A549 (cell line): Measurements from ENCODE around the gene KLHDC8A. TPM values are rescaled to one million over a fixed set of nuclear protein-coding genes. Genes with fewer than 3 reads are reported as not detected.

Experiments
- ATAC-seq, 2 experiments: fragments of 200-7000 bp in 1 of 2; fragments of >200 bp in 1 of 2; cut with Nextera tagmentation in 1 of 2; cut with Tn5 transposase in 1 of 2; 3 replicates each; pipeline versions ENCODE4 v1.8.0 to v1.9.1; 2018 to 2020; ENCODE audit warnings: mild to moderate bottlenecking in 1 of 2, moderate library complexity in 1 of 2
- CTCF ChIA-PET: fragments of 300-600 bp; sonication (Branson Sonifier 250); formaldehyde crosslinking; extraction: SDS; loops from one replicate; lab custom pipeline; 2021; ENCODE audit warnings: antibody characterized with exemption, inconsistent platforms; lab: Yijun Ruan, JAX
- POLR2A ChIA-PET: fragments of 350-600 bp; formaldehyde crosslinking; extraction: SDS; loops from one replicate; lab custom pipeline; 2021; ENCODE audit warnings: antibody characterized with exemption, inconsistent platforms; lab: Yijun Ruan, JAX
- DNase-seq, 2 experiments: peaks; one replicate each; pipeline versions ENCODE4 v3.0.0 to v3.0.0-alpha.2; 2011 to 2016; ENCODE audit warnings: low read depth in 1 of 2, low spot score in 1 of 2
- FAIRE-seq: peaks from 2 replicates; lab custom pipeline; 2011; peaks lifted over from hg19 to GRCh38; lab: Jason Lieb, UNC
- H3K27ac ChIP-seq, 2 experiments: fragments of >200 bp; sonication (Bioruptor Twin); formaldehyde crosslinking; 3 replicates each; pipeline ENCODE4 v1.5.1; 2016 to 2017
- H3K4me1 ChIP-seq: fragments of >200 bp; sonication (Bioruptor Twin); formaldehyde crosslinking; 3 replicates; pipeline ENCODE4 v1.6.1; 2016
- H3K4me2 ChIP-seq: fragments of >200 bp; sonication (Bioruptor Twin); formaldehyde crosslinking; 3 replicates; pipeline ENCODE4 v1.6.1; 2016
- H3K4me3 ChIP-seq: fragments of >200 bp; sonication (Bioruptor Twin); formaldehyde crosslinking; 3 replicates; pipeline ENCODE4 v1.5.1; 2016
- H3K9me3 ChIP-seq: fragments of >200 bp; sonication (Bioruptor Twin); formaldehyde crosslinking; 3 replicates; pipeline ENCODE4 v1.6.1; 2016
- ATOH8 ChIP-seq: fragments of 250-450 bp; sonication (Bioruptor Pico); IDR thresholded peaks from 2 replicates; pipeline ENCODE4 v1.5.0; 2020; ENCODE audit warnings: low read depth, mild to moderate bottlenecking, moderate library complexity
- CHD2 ChIP-seq: fragments of 150-350 bp; IDR thresholded peaks from 2 replicates; pipeline ENCODE4 v1.6.1; 2014; ENCODE audit warnings: low read length; ENCODE audit not compliant: partially characterized antibody
- CHD4 ChIP-seq: fragments of 200-600 bp; sonication (generic); IDR thresholded peaks from 2 replicates; pipeline ENCODE4 v1.6.1; 2016; ENCODE audit warnings: antibody characterized with exemption, mild to moderate bottlenecking, borderline replicate concordance
- E2F6 ChIP-seq: IDR thresholded peaks from 2 replicates; pipeline ENCODE4 v1.6.1; 2012; ENCODE audit warnings: low read depth, borderline replicate concordance
- EHF ChIP-seq: fragments of 250-450 bp; sonication (Bioruptor Pico); IDR thresholded peaks from 2 replicates; pipeline ENCODE4 v1.5.0; 2020; ENCODE audit warnings: mild to moderate bottlenecking
- ELK1 ChIP-seq: fragments of 150-350 bp; IDR thresholded peaks from 2 replicates; pipeline ENCODE4 v1.6.1; 2014; ENCODE audit warnings: low read depth, mild to moderate bottlenecking, low read length
- ESRRA ChIP-seq: fragments of 150-350 bp; IDR thresholded peaks from 2 replicates; pipeline ENCODE4 v1.6.1; 2014; ENCODE audit warnings: mild to moderate bottlenecking, low read length, borderline replicate concordance
- FOSL2 ChIP-seq, 2 experiments: fragments of 450-650 bp in 1 of 2; fragments of >200 bp in 1 of 2; sonication (Bioruptor Twin) in 1 of 2; formaldehyde crosslinking; IDR thresholded peaks; 2 replicates each; pipeline versions ENCODE4 v1.5.0 to v1.6.1; 2016 to 2020; ENCODE audit warnings: mild to moderate bottlenecking in 1 of 2, moderate library complexity in 1 of 2
- GATA3 ChIP-seq: IDR thresholded peaks from 2 replicates; pipeline ENCODE4 v1.6.1; 2012; ENCODE audit warnings: borderline replicate concordance
- HDAC2 ChIP-seq: fragments of 200-600 bp; sonication (generic); IDR thresholded peaks from 2 replicates; pipeline ENCODE4 v1.6.1; 2016
- HOXB13 ChIP-seq: fragments of 250-450 bp; sonication (Bioruptor Pico); IDR thresholded peaks from 2 replicates; pipeline ENCODE4 v1.5.0; 2020; ENCODE audit warnings: low read depth, mild to moderate bottlenecking, moderate library complexity
- JUN ChIP-seq, 2 experiments: fragments of >200 bp; sonication (Bioruptor Twin); formaldehyde crosslinking; IDR thresholded peaks; 2 replicates in 1 of 2; 3 replicates in 1 of 2; pipeline ENCODE4 v1.6.1; 2016 to 2017
- KDM1A ChIP-seq: fragments of 200-600 bp; sonication (generic); IDR thresholded peaks from 2 replicates; pipeline ENCODE4 v1.6.1; 2016; ENCODE audit warnings: low read depth, mild to moderate bottlenecking
- MAFK ChIP-seq: fragments of 450-650 bp; IDR thresholded peaks from 2 replicates; pipeline ENCODE4 v1.6.1; 2014; ENCODE audit not compliant: partially characterized antibody
- MAZ ChIP-seq: fragments of 150-350 bp; IDR thresholded peaks from 2 replicates; pipeline ENCODE4 v1.6.1; 2014; ENCODE audit warnings: antibody characterized with exemption, low read depth, low read length, borderline replicate concordance
- PBX3 ChIP-seq: IDR thresholded peaks from 2 replicates; pipeline ENCODE4 v1.6.1; 2012
- POLR2AphosphoS2 ChIP-seq: conservative IDR thresholded peaks from 2 replicates; pipeline ENCODE4 v1.6.1; 2012; ENCODE audit warnings: low read length, improper control_type of control experiment, inconsistent platforms
- RNF2 ChIP-seq: fragments of 200-600 bp; sonication (generic); IDR thresholded peaks from 2 replicates; pipeline ENCODE4 v1.6.1; 2016; ENCODE audit warnings: low read depth, mild to moderate bottlenecking, antibody characterized with exemption, moderate library complexity, borderline replicate concordance
- TFCP2L1 ChIP-seq: fragments of 250-450 bp; sonication (Bioruptor Pico); IDR thresholded peaks from 2 replicates; pipeline ENCODE4 v1.5.0; 2021; ENCODE audit warnings: mild to moderate bottlenecking
- ZNF302 ChIP-seq: fragments of 250-450 bp; sonication (Bioruptor Pico); IDR thresholded peaks from 2 replicates; pipeline ENCODE4 v1.9.0; 2021; ENCODE audit warnings: inconsistent platforms, mild to moderate bottlenecking, moderate library complexity
- WGBS: methylation state at CpG from one replicate; pipeline ENCODE4 v1.1.6; 2017; ENCODE audit errors: missing lambda C conversion rate; 5-methylcytosine and 5-hydroxymethylcytosine counted together
- polyA plus RNA-seq, 4 experiments: library from polyadenylated mRNA; depleted of rRNA in 3 of 4; stranded (reverse); fragments of >200 nt; fragmentation: RNase III in 1 of 4; extraction: RNeasy Plus Mini Kit Qiagen cat#74134 plus additional on column Dnase treatment in 1 of 4; gene quantifications; 2 replicates in 3 of 4; 3 replicates in 1 of 4; pipeline ENCODE4 v1.2.3, GENCODE V29; 2011 to 2017
- TF ChIP-seq, protein P1 (sequence below): fragments of 200-600 bp; sonication (generic); IDR thresholded peaks from 2 replicates; pipeline ENCODE4 v1.6.1; 2016; ENCODE audit warnings: antibody characterized with exemption, mild to moderate bottlenecking, moderate library complexity

Gene KLHDC8A
- polyA plus RNA-seq, 2 of the 4 experiments (the other 2 are of a cell fraction) = 0.34 to 0.40 TPM

DNA sequence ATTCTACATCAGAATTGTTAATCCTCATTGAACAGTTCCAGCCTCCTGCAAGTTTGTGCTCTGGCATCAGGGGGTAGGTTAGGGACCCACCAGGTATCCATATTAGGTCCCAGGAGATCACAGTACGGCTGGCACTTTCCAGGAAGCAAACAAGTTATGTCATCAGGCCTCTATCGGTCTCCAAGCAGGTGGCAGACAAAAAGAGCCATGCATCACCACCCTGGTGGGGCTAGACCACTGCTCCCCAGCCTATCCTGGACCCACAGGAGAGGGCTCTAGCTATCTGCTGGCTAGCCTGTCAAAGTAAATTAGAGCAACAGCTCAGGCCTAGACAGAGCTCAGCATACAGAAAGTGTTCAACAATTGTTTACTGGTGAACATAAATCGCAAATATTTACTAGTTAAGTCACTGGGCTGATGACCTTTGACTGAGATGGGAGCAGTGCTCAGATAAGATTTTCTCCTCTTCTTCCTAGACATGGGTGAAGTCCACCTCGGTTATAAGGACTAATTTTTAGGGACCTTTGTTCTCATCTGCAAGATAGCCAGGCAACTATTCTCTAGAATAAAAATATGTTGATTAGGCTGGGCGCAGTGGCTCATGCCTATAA, 41.6 kb downstream of the KLHDC8A start:
- H3K4me1 ChIP-seq = peaks cover 81% of the 10 kb centered on the region
- H3K4me2 ChIP-seq = peak overlapping the region; percentile 99
- 0 out of 2 replicates have a peak, but pooled peaks have one; percentile 20 for TF ChIP-seq HOXB13 (CRISPR knock-in tag)
- no peak for TF ChIP-seq JUN (IDR thresholded peaks at IDR 0.05)
- TF ChIP-seq GATA3 = no peak
- no peak for TF ChIP-seq ESRRA
- no peak for ATAC-seq
- ChIA-PET POLR2A (interaction anchor here (2.1 kb wide), 1 partner anchor 30 kb away, joined by 9 read pairs; no protein-coding TSS in a partner anchor), CTCF (interaction anchor here (67.1 to 89.2 kb wide), 2 partner anchors 10 to 26 kb away, joined by 3627 read pairs; partner anchors contain the start of genes KLHDC8A and NUAK2)
- no peak for FAIRE-seq
- 25% methylated on average over 5 of the region's 5 CpGs for WGBS
- H3K27ac ChIP-seq = peak overlapping the region; percentile 96 to 99
- H3K9me3 ChIP-seq = no peaks in the 10 kb centered on the region
- H3K4me3 ChIP-seq = peak overlapping the region; percentile 95
- no peak for DNase-seq

- Histone ChIP-seq H3K4me1 (peaks cover 95% of the 10 kb centered on the region), H3K4me2 (peak overlapping the region; percentile 99), H3K4me3 (peak overlapping the region; percentile 95), H3K27ac (peak overlapping the region; percentile 96 to 99), H3K9me3 (no peaks in the 10 kb centered on the region)
- FAIRE-seq (no peak), ATAC-seq (peak; percentile 25 to 62; a peak in 4 of 6 replicates), DNase-seq (peak in 1 of 2 experiments; percentile 76)
- ChIA-PET CTCF (interaction anchor here (1.2 to 89.2 kb wide), 4 partner anchors 11 to 253 kb away, joined by 4 to 3627 read pairs (median 1816); partner anchors contain the start of genes KLHDC8A and NUAK2), POLR2A (interaction anchor here (0.7 to 2.1 kb wide), 7 partner anchors 8 to 36 kb away, joined by 3 to 11 read pairs (median 8); no protein-coding TSS in a partner anchor)
- no peak for TF ChIP-seq HDAC2
- TF ChIP-seq JUN (IDR thresholded peaks at IDR 0.05) = peak; percentile 63 to 77; a peak in 4 of 5 replicates
- TF ChIP-seq KDM1A = 0 out of 2 replicates have a peak, but pooled peaks have one; percentile 33
- TF ChIP-seq TFCP2L1 (CRISPR knock-in tag) = no peak
- TF ChIP-seq EHF (CRISPR knock-in tag) = no peak
- TF ChIP-seq ZNF302 (CRISPR knock-in tag) = no peak
- no peak for TF ChIP-seq PBX3
- TF ChIP-seq, protein P1, sequence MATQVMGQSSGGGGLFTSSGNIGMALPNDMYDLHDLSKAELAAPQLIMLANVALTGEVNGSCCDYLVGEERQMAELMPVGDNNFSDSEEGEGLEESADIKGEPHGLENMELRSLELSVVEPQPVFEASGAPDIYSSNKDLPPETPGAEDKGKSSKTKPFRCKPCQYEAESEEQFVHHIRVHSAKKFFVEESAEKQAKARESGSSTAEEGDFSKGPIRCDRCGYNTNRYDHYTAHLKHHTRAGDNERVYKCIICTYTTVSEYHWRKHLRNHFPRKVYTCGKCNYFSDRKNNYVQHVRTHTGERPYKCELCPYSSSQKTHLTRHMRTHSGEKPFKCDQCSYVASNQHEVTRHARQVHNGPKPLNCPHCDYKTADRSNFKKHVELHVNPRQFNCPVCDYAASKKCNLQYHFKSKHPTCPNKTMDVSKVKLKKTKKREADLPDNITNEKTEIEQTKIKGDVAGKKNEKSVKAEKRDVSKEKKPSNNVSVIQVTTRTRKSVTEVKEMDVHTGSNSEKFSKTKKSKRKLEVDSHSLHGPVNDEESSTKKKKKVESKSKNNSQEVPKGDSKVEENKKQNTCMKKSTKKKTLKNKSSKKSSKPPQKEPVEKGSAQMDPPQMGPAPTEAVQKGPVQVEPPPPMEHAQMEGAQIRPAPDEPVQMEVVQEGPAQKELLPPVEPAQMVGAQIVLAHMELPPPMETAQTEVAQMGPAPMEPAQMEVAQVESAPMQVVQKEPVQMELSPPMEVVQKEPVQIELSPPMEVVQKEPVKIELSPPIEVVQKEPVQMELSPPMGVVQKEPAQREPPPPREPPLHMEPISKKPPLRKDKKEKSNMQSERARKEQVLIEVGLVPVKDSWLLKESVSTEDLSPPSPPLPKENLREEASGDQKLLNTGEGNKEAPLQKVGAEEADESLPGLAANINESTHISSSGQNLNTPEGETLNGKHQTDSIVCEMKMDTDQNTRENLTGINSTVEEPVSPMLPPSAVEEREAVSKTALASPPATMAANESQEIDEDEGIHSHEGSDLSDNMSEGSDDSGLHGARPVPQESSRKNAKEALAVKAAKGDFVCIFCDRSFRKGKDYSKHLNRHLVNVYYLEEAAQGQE = no peak
- WGBS = 15% methylated on average over 16 of the region's 21 CpGs
Observed at GRCh38 chr1:205313563-205314308, 43.0 kb downstream of the KLHDC8A start.

DNA sequence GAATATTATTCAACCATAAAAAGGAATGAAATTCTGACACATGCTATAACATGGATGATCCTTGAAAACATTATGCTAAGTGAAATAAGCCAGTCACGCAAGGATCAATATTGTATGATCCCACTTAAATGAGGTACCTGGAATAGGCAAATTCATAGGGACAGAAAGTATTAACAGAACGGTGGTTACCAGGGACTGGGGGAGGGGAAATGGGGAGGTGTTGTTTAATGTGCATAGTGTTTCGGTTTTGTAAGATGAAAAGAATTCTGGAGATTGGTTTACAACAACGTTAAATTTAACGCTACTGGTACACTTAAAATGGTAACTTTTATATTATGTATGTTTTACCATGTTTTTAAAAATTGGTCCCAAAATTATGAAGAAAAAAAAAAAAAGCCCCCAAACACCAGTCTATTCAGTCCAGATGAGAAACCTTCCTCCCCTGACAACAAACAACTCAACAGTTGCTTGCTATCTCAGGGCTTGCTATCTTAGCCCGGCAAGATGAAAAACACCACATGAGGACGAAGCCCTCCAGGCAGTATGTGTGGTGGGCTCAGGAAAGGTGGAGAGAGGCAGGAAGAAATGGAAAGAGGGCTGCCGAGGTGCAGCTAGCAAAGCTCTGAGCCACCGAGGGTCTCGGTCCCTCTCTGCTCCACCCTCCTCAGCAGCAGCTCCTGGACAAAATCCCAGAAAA, 43.7 kb downstream of the KLHDC8A start:
- CTCF ChIA-PET = interaction anchor here (1.2 to 89.2 kb wide), 4 partner anchors 12 to 252 kb away, joined by 4 to 3627 read pairs (median 1816); partner anchors contain the start of genes KLHDC8A and NUAK2
- peak overlapping the region; percentile 99 for H3K4me2 ChIP-seq
- POLR2A ChIA-PET = interaction anchor here (0.7 to 2.1 kb wide), 5 partner anchors 9 to 35 kb away, joined by 3 to 11 read pairs (median 4); no protein-coding TSS in a partner anchor
- TF ChIP-seq HOXB13 (CRISPR knock-in tag) = no peak
- TF ChIP-seq FOSL2 (IDR thresholded peaks at IDR 0.05) = no peak
- TF ChIP-seq FOSL2 (CRISPR knock-in tag; IDR thresholded peaks at IDR 0.05) = no peak
- no peak for TF ChIP-seq CHD4
- no peak for TF ChIP-seq E2F6
- TF ChIP-seq RNF2 = no peak
- TF ChIP-seq MAZ = no peak
- TF ChIP-seq GATA3 = no peak
- TF ChIP-seq MAFK = no peak
- no peak for TF ChIP-seq ELK1
- TF ChIP-seq ATOH8 (CRISPR knock-in tag) = no peak
- no peak for TF ChIP-seq POLR2AphosphoS2
- no peak for TF ChIP-seq CHD2

More for the DNA sequence above, 43.7 kb downstream of the KLHDC8A start:
- H3K9me3 ChIP-seq = no peaks in the 10 kb centered on the region
- peak overlapping the region; percentile 96 to 99 for H3K27ac ChIP-seq
- peaks cover 97% of the 10 kb centered on the region for H3K4me1 ChIP-seq
- WGBS = 61% methylated on average over 10 of the region's 10 CpGs
- FAIRE-seq (no peak), ATAC-seq (no peak), DNase-seq (no peak)
- peak overlapping the region; percentile 95 for H3K4me3 ChIP-seq
